Measurements from ENCODE around the gene TMIGD2. TPM values are rescaled to one million over a fixed set of nuclear protein-coding genes. Genes with fewer than 3 reads are reported as not detected.

TMIGD2 gene
- total RNA-seq, 1 experiment from 2014 or later = not detected

DNA sequence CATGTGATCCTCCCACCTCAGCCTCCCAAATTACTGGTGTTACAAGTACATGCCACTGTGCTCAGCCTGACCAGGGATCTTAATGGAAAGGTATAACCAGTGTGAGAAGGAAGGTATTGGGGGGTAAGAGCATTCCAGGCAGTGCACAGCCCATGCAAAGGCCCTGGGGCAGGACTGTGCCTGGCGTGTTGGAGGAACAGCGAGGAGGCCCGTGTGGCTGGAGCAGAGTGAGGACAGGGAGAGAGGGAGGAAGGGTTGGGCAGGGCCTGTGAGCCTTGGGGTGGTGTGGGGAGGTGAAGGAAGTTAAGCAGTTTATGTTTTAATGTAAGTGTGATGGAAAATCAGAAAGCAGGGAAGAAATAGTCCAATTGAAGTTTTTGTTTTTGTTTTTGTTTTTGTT is 1.6 kb downstream of the TMIGD2 start:
- no peak overlapping the region for H3K4me3 ChIP-seq (ENCODE audit: low read depth in 2 of 2, low read length in 2 of 2)
- H3K9me3 ChIP-seq (ENCODE audit: control insufficient read depth, insufficient read depth, low read depth, low read length) = no peaks in the 10 kb centered on the region
- DNase-seq (ENCODE audit: low read depth, low spot score) (no peak), ATAC-seq (no peak)
- no TSS peak for BruUV-seq (replicated peaks)
- peaks cover 5% of the 10 kb centered on the region for H3K4me1 ChIP-seq (ENCODE audit: control insufficient read depth, insufficient read depth, low read length)
- ChIA-PET POLR2A (no interaction called here), CTCF (no interaction called here)
- in situ Hi-C loops (cut with HindIII; ENCODE audit: low pct_unique_long_range_greater_than_20kb, low sequenced_read_pairs) (no loop called here), intact Hi-C loops (cut with micrococcal nuclease; ENCODE audit: unreplicated experiment) (no loop called here)
- TF ChIP-seq SIN3A (IDR thresholded peaks at IDR 0.05; ENCODE audit: borderline replicate concordance, insufficient read depth, low read depth, low read length) (no peak), TCF7L2 (IDR thresholded peaks at IDR 0.05; ENCODE audit: low read depth, low read length) (no peak), POLR2AphosphoS5 (IDR thresholded peaks at IDR 0.05; ENCODE audit: low read depth, low read length) (no peak)
- TF ChIP-seq, protein P1, sequence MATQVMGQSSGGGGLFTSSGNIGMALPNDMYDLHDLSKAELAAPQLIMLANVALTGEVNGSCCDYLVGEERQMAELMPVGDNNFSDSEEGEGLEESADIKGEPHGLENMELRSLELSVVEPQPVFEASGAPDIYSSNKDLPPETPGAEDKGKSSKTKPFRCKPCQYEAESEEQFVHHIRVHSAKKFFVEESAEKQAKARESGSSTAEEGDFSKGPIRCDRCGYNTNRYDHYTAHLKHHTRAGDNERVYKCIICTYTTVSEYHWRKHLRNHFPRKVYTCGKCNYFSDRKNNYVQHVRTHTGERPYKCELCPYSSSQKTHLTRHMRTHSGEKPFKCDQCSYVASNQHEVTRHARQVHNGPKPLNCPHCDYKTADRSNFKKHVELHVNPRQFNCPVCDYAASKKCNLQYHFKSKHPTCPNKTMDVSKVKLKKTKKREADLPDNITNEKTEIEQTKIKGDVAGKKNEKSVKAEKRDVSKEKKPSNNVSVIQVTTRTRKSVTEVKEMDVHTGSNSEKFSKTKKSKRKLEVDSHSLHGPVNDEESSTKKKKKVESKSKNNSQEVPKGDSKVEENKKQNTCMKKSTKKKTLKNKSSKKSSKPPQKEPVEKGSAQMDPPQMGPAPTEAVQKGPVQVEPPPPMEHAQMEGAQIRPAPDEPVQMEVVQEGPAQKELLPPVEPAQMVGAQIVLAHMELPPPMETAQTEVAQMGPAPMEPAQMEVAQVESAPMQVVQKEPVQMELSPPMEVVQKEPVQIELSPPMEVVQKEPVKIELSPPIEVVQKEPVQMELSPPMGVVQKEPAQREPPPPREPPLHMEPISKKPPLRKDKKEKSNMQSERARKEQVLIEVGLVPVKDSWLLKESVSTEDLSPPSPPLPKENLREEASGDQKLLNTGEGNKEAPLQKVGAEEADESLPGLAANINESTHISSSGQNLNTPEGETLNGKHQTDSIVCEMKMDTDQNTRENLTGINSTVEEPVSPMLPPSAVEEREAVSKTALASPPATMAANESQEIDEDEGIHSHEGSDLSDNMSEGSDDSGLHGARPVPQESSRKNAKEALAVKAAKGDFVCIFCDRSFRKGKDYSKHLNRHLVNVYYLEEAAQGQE (IDR thresholded peaks at IDR 0.05; ENCODE audit: insufficient read depth in 1 of 2, low read depth in 2 of 2, low read length in 1 of 2) = no peak
- TF ChIP-seq, protein P2, sequence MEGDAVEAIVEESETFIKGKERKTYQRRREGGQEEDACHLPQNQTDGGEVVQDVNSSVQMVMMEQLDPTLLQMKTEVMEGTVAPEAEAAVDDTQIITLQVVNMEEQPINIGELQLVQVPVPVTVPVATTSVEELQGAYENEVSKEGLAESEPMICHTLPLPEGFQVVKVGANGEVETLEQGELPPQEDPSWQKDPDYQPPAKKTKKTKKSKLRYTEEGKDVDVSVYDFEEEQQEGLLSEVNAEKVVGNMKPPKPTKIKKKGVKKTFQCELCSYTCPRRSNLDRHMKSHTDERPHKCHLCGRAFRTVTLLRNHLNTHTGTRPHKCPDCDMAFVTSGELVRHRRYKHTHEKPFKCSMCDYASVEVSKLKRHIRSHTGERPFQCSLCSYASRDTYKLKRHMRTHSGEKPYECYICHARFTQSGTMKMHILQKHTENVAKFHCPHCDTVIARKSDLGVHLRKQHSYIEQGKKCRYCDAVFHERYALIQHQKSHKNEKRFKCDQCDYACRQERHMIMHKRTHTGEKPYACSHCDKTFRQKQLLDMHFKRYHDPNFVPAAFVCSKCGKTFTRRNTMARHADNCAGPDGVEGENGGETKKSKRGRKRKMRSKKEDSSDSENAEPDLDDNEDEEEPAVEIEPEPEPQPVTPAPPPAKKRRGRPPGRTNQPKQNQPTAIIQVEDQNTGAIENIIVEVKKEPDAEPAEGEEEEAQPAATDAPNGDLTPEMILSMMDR (IDR thresholded peaks at IDR 0.05) = no peak
- H3K27ac ChIP-seq (ENCODE audit: low read length) = no peak overlapping the region
- H3K36me3 ChIP-seq (ENCODE audit: control insufficient read depth, insufficient read depth, low read length) = no peaks in the 10 kb centered on the region
- no peaks in the 10 kb centered on the region for H3K27me3 ChIP-seq (ENCODE audit: control insufficient read depth, insufficient read depth, low read length)

DNA sequence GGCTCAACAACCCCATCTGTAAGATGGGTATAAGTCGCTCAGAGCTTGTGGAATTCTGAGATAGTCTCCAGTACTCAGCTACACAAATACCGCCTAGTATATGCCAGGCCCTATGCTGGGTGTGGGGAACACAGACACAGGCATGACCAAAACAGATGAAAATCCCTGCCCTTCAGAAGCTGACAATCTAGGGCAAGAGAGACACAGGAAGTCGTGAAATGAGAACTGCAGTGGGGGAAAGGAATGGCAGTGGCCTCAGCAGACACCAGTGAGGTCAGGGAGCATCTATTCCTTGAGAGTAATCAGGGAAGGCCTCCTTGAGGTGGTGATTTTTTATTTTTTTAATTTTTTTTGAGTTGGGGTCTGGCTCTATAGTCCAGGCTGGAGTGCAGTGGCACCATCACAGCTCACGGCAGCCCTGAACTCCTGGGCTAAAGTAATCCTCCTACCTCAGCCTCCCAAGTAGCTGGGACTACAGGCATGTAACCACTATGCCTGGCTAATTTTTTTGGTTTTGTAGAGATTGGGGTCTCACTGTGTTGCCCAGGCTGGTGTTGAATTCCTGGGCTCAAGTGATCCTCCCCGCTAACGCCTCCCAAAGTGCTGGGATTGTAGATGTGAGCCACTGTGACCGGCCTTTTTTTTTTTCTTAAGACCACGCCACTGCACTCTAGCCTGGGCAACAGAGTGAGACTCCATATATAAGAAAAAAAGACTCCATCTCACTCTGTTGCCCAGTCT is 3.2 kb downstream of the TMIGD2 start:
- Histone ChIP-seq H3K4me3 (ENCODE audit: low read depth in 2 of 2, low read length in 2 of 2) (no peak overlapping the region), H3K4me1 (ENCODE audit: control insufficient read depth, insufficient read depth, low read length) (peaks cover 5% of the 10 kb centered on the region), H3K27me3 (ENCODE audit: control insufficient read depth, insufficient read depth, low read length) (no peaks in the 10 kb centered on the region), H3K36me3 (ENCODE audit: control insufficient read depth, insufficient read depth, low read length) (no peaks in the 10 kb centered on the region), H3K9me3 (ENCODE audit: control insufficient read depth, insufficient read depth, low read depth, low read length) (no peaks in the 10 kb centered on the region), H3K27ac (ENCODE audit: low read length) (no peak overlapping the region)
- ChIA-PET POLR2A (interaction anchor here (0.7 kb wide), 1 partner anchor 432 kb away, joined by 6 read pairs; no protein-coding TSS in a partner anchor), CTCF (no interaction called here)
- intact Hi-C loops (cut with micrococcal nuclease; ENCODE audit: unreplicated experiment) = no loop called here
- in situ Hi-C loops (cut with HindIII; ENCODE audit: low pct_unique_long_range_greater_than_20kb, low sequenced_read_pairs) = no loop called here
- no peak for DNase-seq (ENCODE audit: low read depth, low spot score)
- ATAC-seq = no peak
- no peak for TF ChIP-seq POLR2AphosphoS5 (IDR thresholded peaks at IDR 0.05; ENCODE audit: low read depth, low read length)
- TF ChIP-seq, protein P2 (IDR thresholded peaks at IDR 0.05) = no peak
- TF ChIP-seq TCF7L2 (IDR thresholded peaks at IDR 0.05; ENCODE audit: low read depth, low read length) = no peak
- no peak for TF ChIP-seq SIN3A (IDR thresholded peaks at IDR 0.05; ENCODE audit: borderline replicate concordance, insufficient read depth, low read depth, low read length)
- TF ChIP-seq, protein P1 (IDR thresholded peaks at IDR 0.05; ENCODE audit: insufficient read depth in 1 of 2, low read depth in 2 of 2, low read length in 1 of 2) = no peak
- BruUV-seq (replicated peaks) = no TSS peak
